Kidney (tissue), 14 donors: ENCODE results near the gene PEX14. TPM values are rescaled to one million over a fixed set of nuclear protein-coding genes. Genes with fewer than 3 reads are reported as not detected.

Source experiments
- DNase-seq, 5 donors: peaks; one replicate each; pipeline ENCODE4 v3.0.0-alpha.2; 2013 to 2020
- FAIRE-seq: peaks from 2 replicates; lab custom pipeline; 2012; peaks lifted over from hg19 to GRCh38; lab: Jason Lieb, UNC
- H3K27ac ChIP-seq, 2 donors: one replicate each; pipeline ENCODE4 v1.7.0; 2013; ENCODE audit warnings: low read depth in 2 of 2, low read length in 2 of 2, inconsistent platforms in 1 of 2
- H3K27me3 ChIP-seq: one replicate; pipeline ENCODE4 v1.7.1; 2013; ENCODE audit warnings: low read length, inconsistent platforms; ENCODE audit not compliant: control insufficient read depth, insufficient read depth
- H3K36me3 ChIP-seq, 3 donors: one replicate each; pipeline versions ENCODE4 v1.7.0 to v1.7.1; 2013; ENCODE audit warnings: low read length in 3 of 3, control low read depth in 1 of 3, inconsistent platforms in 1 of 3; ENCODE audit not compliant: insufficient read depth in 3 of 3, control insufficient read depth in 2 of 3
- H3K4me1 ChIP-seq, 3 donors: one replicate each; pipeline versions ENCODE4 v1.7.0 to v1.7.1; 2013; ENCODE audit warnings: low read length in 3 of 3, inconsistent platforms in 1 of 3, low read depth in 1 of 3; ENCODE audit not compliant: control insufficient read depth in 2 of 3, insufficient read depth in 2 of 3
- H3K4me3 ChIP-seq, 3 donors: one replicate each; pipeline versions ENCODE4 v1.7.0 to v1.8.1; 2013; ENCODE audit warnings: low read length in 3 of 3, control low read depth in 1 of 3, inconsistent platforms in 1 of 3
- H3K9ac ChIP-seq, 3 donors: one replicate each; pipeline versions ENCODE4 v1.7.0 to v1.7.1; 2013; ENCODE audit warnings: low read length in 3 of 3, control low read depth in 1 of 3, inconsistent platforms in 1 of 3
- H3K9me3 ChIP-seq, 3 donors: one replicate each; pipeline versions ENCODE4 v1.7.0 to v1.7.1; 2013; ENCODE audit warnings: low read length in 3 of 3, control low read depth in 1 of 3, inconsistent platforms in 1 of 3; ENCODE audit not compliant: control insufficient read depth in 2 of 3, insufficient read depth in 1 of 3
- CTCF ChIP-seq: IDR thresholded peaks from 3 replicates; pipeline ENCODE4 v1.5.1; 2012; ENCODE audit warnings: mild to moderate bottlenecking, moderate library complexity, borderline replicate concordance; ENCODE audit not compliant: insufficient read depth; ENCODE audit errors: extremely low read depth
- intact Hi-C: fragments of 100-400 bp; cut with DNase I; formaldehyde crosslinking; loops from one replicate; pipeline ENCODE4 v1.11.1; 2022
- polyA plus RNA-seq: library from polyadenylated mRNA; stranded (reverse); fragments of 350-450 nt; fragmentation: Illumina TruSeq; extraction: RNeasy Lipid Tissue Mini Kit (QIAGEN cat#74804); gene quantifications from one replicate; pipeline ENCODE4 v1.2.3, GENCODE V29; 2014; ENCODE audit warnings: low read depth, low replicate concordance; ENCODE audit not compliant: insufficient read depth
- total RNA-seq: library from RNA; stranded (reverse); fragmentation: NEBNext Ultra II Directional; extraction: Animal tissue kit (Norgen Biotek cat#: 25700); gene quantifications from one replicate; pipeline ENCODE4 v1.2.1, GENCODE V29; 2021
- donor health status: control.
- donor health status: control.
- donor health status: control.
- donor health status: control.
- donor health status: control.
- donor health status: DM: yes; HTN: yes; CAD: no.
- donor health status: Normal renal cell carcinoma (clear cell type).

The PEX14 gene
- total and polyA plus RNA-seq, 2 donors from 2014 or later: 22.8 to 25.8 TPM

GRCh38 chr1:10653370-10654125 is 178.8 kb downstream of the PEX14 start:
- Histone ChIP-seq H3K9me3 (no peaks in the 10 kb centered on the region), H3K4me3 (no peak overlapping the region), H3K36me3 (peaks cover 0 to 7% (median 2%) of the 10 kb centered on the region in 3 donors), H3K27me3 (no peaks in the 10 kb centered on the region), H3K27ac (no peak overlapping the region), H3K4me1 (no peaks in the 10 kb centered on the region), H3K9ac (no peak overlapping the region)
- no peak for TF ChIP-seq CTCF
- no peak for FAIRE-seq
- no peak for DNase-seq
- intact Hi-C loops: no loop called here

- DNase-seq (no peak), FAIRE-seq (no peak)
- no peak overlapping the region for H3K27ac ChIP-seq
- H3K4me1 ChIP-seq: no peaks in the 10 kb centered on the region
- H3K4me3 ChIP-seq: no peak overlapping the region
- no peak for TF ChIP-seq CTCF
- no peaks in the 10 kb centered on the region for H3K27me3 ChIP-seq
- intact Hi-C loops: no loop called here
- H3K9ac ChIP-seq: no peak overlapping the region
- H3K9me3 ChIP-seq: no peaks in the 10 kb centered on the region
- peaks cover 0 to 9% (median 2%) of the 10 kb centered on the region in 3 donors for H3K36me3 ChIP-seq
Observed at GRCh38 chr1:10655002-10655401, 180.3 kb downstream of the PEX14 start.

- Histone ChIP-seq H3K27me3 (no peaks in the 10 kb centered on the region), H3K4me3 (no peak overlapping the region), H3K9me3 (peaks cover 0 to 2% (median 0%) of the 10 kb centered on the region in 3 donors), H3K27ac (no peak overlapping the region), H3K9ac (no peak overlapping the region), H3K36me3 (peaks cover 2 to 9% (median 2%) of the 10 kb centered on the region in 3 donors), H3K4me1 (no peaks in the 10 kb centered on the region)
- TF ChIP-seq CTCF: no peak
- intact Hi-C loops: no loop called here
- FAIRE-seq (no peak), DNase-seq (no peak)
Observed at GRCh38 chr1:10656431-10656830, 181.7 kb downstream of the PEX14 start.
